GM12864 (cell line): Measurements from ENCODE around the gene OGA.

Experiments
- DNase-seq: peaks from one replicate; pipeline ENCODE4 v3.0.0-alpha.2; 2011; ENCODE audit warnings: low read depth
- H3K4me3 ChIP-seq: 2 replicates; pipeline ENCODE4 v1.5.1; 2011; ENCODE audit warnings: mild to moderate bottlenecking, low read depth, low read length, control low read depth
- CTCF ChIP-seq: IDR thresholded peaks from 2 replicates; pipeline ENCODE4 v1.5.1; 2011; ENCODE audit warnings: low read depth, mild to moderate bottlenecking, moderate library complexity, low read length, control low read depth, inconsistent platforms; ENCODE audit errors: missing control alignments

Gene OGA

GRCh38 chr10:101784558-101784957 lies 33.7 kb downstream of the OGA start:
- H3K4me3 ChIP-seq, result no peak overlapping the region
- no peak for DNase-seq
- TF ChIP-seq CTCF, result no peak

GRCh38 chr10:101783736-101784118 lies 34.5 kb downstream of the OGA start:
- TF ChIP-seq CTCF, result no peak
- no peak for DNase-seq
- peak overlapping the region; percentile 97 for H3K4me3 ChIP-seq

GRCh38 chr10:101782811-101783735 lies 35.2 kb downstream of the OGA start, which contains the start of gene NPM3:
TSS of gene NPM3 (minus strand) at chr10:101783446. CDS start at chr10:101783390, 56 bp downstream.
- no peak for TF ChIP-seq CTCF
- peak within 1 kb of the TSS; percentile 97 for H3K4me3 ChIP-seq
- DNase-seq, result peak; percentile 39

GRCh38 chr10:101781984-101782810 lies 36.0 kb downstream of the OGA start:
- H3K4me3 ChIP-seq, result peak overlapping the region; percentile 97
- TF ChIP-seq CTCF, result no peak
- no peak for DNase-seq

GRCh38 chr10:101781655-101781983 lies 36.6 kb downstream of the OGA start:
- H3K4me3 ChIP-seq, result peak overlapping the region; percentile 97; the same call in 1 of the 2 replicates
- DNase-seq, result no peak
- no peak for TF ChIP-seq CTCF

- DNase-seq, result no peak
- no peak overlapping the region for H3K4me3 ChIP-seq
- peak; percentile 96 for TF ChIP-seq CTCF
Measured at GRCh38 chr10:101780818-101781654, 37.2 kb downstream of the OGA start.
